Measurements from ENCODE around the gene TMBIM6.
A peak's percentile ranks its signal among the peaks of the same experiment; 100 is the strongest.

TMBIM6 gene

GRCh38 chr12:49811136-49811535 lies 69.8 kb downstream of the TMBIM6 start:
- H4K20me1 ChIP-seq (ENCODE audit: control insufficient read depth, insufficient read depth, low read depth, low read length) = no peaks in the 10 kb centered on the region
- 0 out of 2 replicates have a peak, but pooled peaks cover 3% of the 10 kb centered on the region for H3K79me2 ChIP-seq (ENCODE audit: control insufficient read depth, low read length)
- peaks cover 3% of the 10 kb centered on the region; the same call in 1 of the 2 replicates for H3F3A ChIP-seq (ENCODE audit: control insufficient read depth, insufficient read depth)
- TF ChIP-seq EZH2phosphoT487 (IDR thresholded peaks at IDR 0.05; ENCODE audit: borderline replicate concordance, low read length) (no peak), CTCF (IDR thresholded peaks at IDR 0.05; ENCODE audit: low read depth, low read length, poor library complexity, severe bottlenecking) (no peak)
- H3K27ac ChIP-seq (ENCODE audit: low read depth, low read length) = no peak overlapping the region; the same call in 1 of the 2 replicates
- no peaks in the 10 kb centered on the region for H3K27me3 ChIP-seq (ENCODE audit: control insufficient read depth, low read length)
- no peaks in the 10 kb centered on the region for H3K9me3 ChIP-seq (ENCODE audit: control insufficient read depth, insufficient read depth, low read length)
- peak overlapping the region; percentile 61 for H3K4me3 ChIP-seq (ENCODE audit: low read length)
- H3K4me2 ChIP-seq (ENCODE audit: low read length) = peak overlapping the region; percentile 75
- no peaks in the 10 kb centered on the region for H3K9me2 ChIP-seq (replicated peaks; ENCODE audit: control insufficient read depth, low read length)
- no peaks in the 10 kb centered on the region for H3K36me3 ChIP-seq (ENCODE audit: control insufficient read depth, low read length)
- H3K4me1 ChIP-seq (ENCODE audit: control insufficient read depth, low read length) = peaks cover 44% of the 10 kb centered on the region

- H3K9me3 ChIP-seq (ENCODE audit: control insufficient read depth, insufficient read depth, low read length) = no peaks in the 10 kb centered on the region
- no peaks in the 10 kb centered on the region for H3K36me3 ChIP-seq (ENCODE audit: control insufficient read depth, low read length)
- H3K9me2 ChIP-seq (replicated peaks; ENCODE audit: control insufficient read depth, low read length) = no peaks in the 10 kb centered on the region
- peak overlapping the region; percentile 75 for H3K4me2 ChIP-seq (ENCODE audit: low read length)
- H3K79me2 ChIP-seq (ENCODE audit: control insufficient read depth, low read length) = 0 out of 2 replicates have a peak, but pooled peaks cover 3% of the 10 kb centered on the region
- TF ChIP-seq EZH2phosphoT487 (IDR thresholded peaks at IDR 0.05; ENCODE audit: borderline replicate concordance, low read length) (no peak), CTCF (IDR thresholded peaks at IDR 0.05; ENCODE audit: low read depth, low read length, poor library complexity, severe bottlenecking) (no peak)
- peaks cover 44% of the 10 kb centered on the region for H3K4me1 ChIP-seq (ENCODE audit: control insufficient read depth, low read length)
- H3K4me3 ChIP-seq (ENCODE audit: low read length) = peak overlapping the region; percentile 61
- H3K27me3 ChIP-seq (ENCODE audit: control insufficient read depth, low read length) = no peaks in the 10 kb centered on the region
- peak overlapping the region; percentile 33 for H3K27ac ChIP-seq (ENCODE audit: low read depth, low read length)
- no peaks in the 10 kb centered on the region for H4K20me1 ChIP-seq (ENCODE audit: control insufficient read depth, insufficient read depth, low read depth, low read length)
- H3F3A ChIP-seq (ENCODE audit: control insufficient read depth, insufficient read depth) = peaks cover 3% of the 10 kb centered on the region; the same call in 1 of the 2 replicates
Observed at GRCh38 chr12:49811961-49812401, 70.6 kb downstream of the TMBIM6 start.

- H3F3A ChIP-seq (ENCODE audit: control insufficient read depth, insufficient read depth) = peaks cover 3% of the 10 kb centered on the region; the same call in 1 of the 2 replicates
- no peaks in the 10 kb centered on the region for H3K27me3 ChIP-seq (ENCODE audit: control insufficient read depth, low read length)
- no peaks in the 10 kb centered on the region for H3K9me2 ChIP-seq (replicated peaks; ENCODE audit: control insufficient read depth, low read length)
- no peak overlapping the region; the same call in 1 of the 2 replicates for H3K27ac ChIP-seq (ENCODE audit: low read depth, low read length)
- H3K4me2 ChIP-seq (ENCODE audit: low read length) = peak overlapping the region; percentile 75
- H4K20me1 ChIP-seq (ENCODE audit: control insufficient read depth, insufficient read depth, low read depth, low read length) = no peaks in the 10 kb centered on the region
- H3K9me3 ChIP-seq (ENCODE audit: control insufficient read depth, insufficient read depth, low read length) = no peaks in the 10 kb centered on the region
- no peaks in the 10 kb centered on the region for H3K36me3 ChIP-seq (ENCODE audit: control insufficient read depth, low read length)
- TF ChIP-seq EZH2phosphoT487 (IDR thresholded peaks at IDR 0.05; ENCODE audit: borderline replicate concordance, low read length) = no peak
- no peak for TF ChIP-seq CTCF (IDR thresholded peaks at IDR 0.05; ENCODE audit: low read depth, low read length, poor library complexity, severe bottlenecking)
- H3K4me1 ChIP-seq (ENCODE audit: control insufficient read depth, low read length) = peaks cover 44% of the 10 kb centered on the region
- H3K4me3 ChIP-seq (ENCODE audit: low read length) = no peak overlapping the region; the same call in 1 of the 2 replicates
- 0 out of 2 replicates have a peak, but pooled peaks cover 3% of the 10 kb centered on the region for H3K79me2 ChIP-seq (ENCODE audit: control insufficient read depth, low read length)
Observed at GRCh38 chr12:49813131-49813530, 71.8 kb downstream of the TMBIM6 start.
